Gastrocnemius medialis (tissue), 4 donors: ENCODE results near the gene PRSS56. TPM values are rescaled to one million over a fixed set of nuclear protein-coding genes. Genes with fewer than 3 reads are reported as not detected.

Source experiments
- ATAC-seq, 2 donors: fragments of 150-250 bp; one replicate each; pipeline ENCODE4 v1.9.1; 2016
- DNase-seq, 2 donors: peaks; one replicate each; pipeline ENCODE4 v3.0.0-alpha.2; 2019
- H3K27ac ChIP-seq, 4 donors: fragments of 200-600 bp; sonication (generic); 1 replicate in 1 of 4; 2 replicates in 3 of 4; pipeline ENCODE4 v1.5.1; 2016 to 2018; ENCODE audit warnings: mild to moderate bottlenecking in 2 of 4, moderate library complexity in 1 of 4
- H3K27me3 ChIP-seq, 3 donors: fragments of 200-600 bp; sonication (generic) in 2 of 3; 1 replicate in 1 of 3; 2 replicates in 2 of 3; pipeline versions ENCODE4 v1.5.1 to v1.6.0; 2016 to 2019; ENCODE audit warnings: mild to moderate bottlenecking in 1 of 3, moderate library complexity in 1 of 3
- H3K36me3 ChIP-seq, 2 donors: fragments of 200-600 bp; sonication (generic) in 1 of 2; one replicate each; pipeline ENCODE4 v1.5.1; 2017 to 2018
- H3K4me1 ChIP-seq, 2 donors: fragments of 200-600 bp; sonication (generic) in 1 of 2; one replicate each; pipeline ENCODE4 v1.5.1; 2016 to 2017; ENCODE audit warnings: mild to moderate bottlenecking in 2 of 2
- H3K4me3 ChIP-seq, 4 donors: fragments of 200-600 bp; sonication (generic) in 3 of 4; 1 replicate in 1 of 4; 2 replicates in 3 of 4; pipeline ENCODE4 v1.5.1; 2016 to 2019; ENCODE audit warnings: mild to moderate bottlenecking in 2 of 4
- H3K9me3 ChIP-seq, 3 donors: fragments of 200-600 bp; sonication (generic) in 2 of 3; 1 replicate in 1 of 3; 2 replicates in 2 of 3; pipeline ENCODE4 v1.5.1; 2016 to 2019
- CTCF ChIP-seq, 5 experiments: fragments of 450-650 bp in 3 of 5; fragments of 200-600 bp in 2 of 5; sonication (generic) in 2 of 5; IDR thresholded peaks in 4 of 5; conservative IDR thresholded peaks in 1 of 5; 1 replicate in 4 of 5; 2 replicates in 1 of 5; pipeline ENCODE4 v1.5.1; 2016 to 2019; ENCODE audit warnings: antibody characterized with exemption in 5 of 5, mild to moderate bottlenecking in 3 of 5, moderate library complexity in 3 of 5
- POLR2A ChIP-seq, 2 donors: fragments of 450-650 bp; IDR thresholded peaks; one replicate each; pipeline ENCODE4 v1.6.1; 2017; ENCODE audit warnings: antibody characterized with exemption in 2 of 2, mild to moderate bottlenecking in 2 of 2, moderate library complexity in 2 of 2
- in situ Hi-C, 4 donors: fragments of 200-750 bp; cut with MboI; loops; one replicate each; pipeline versions ENCODE4 v1.15.0 to v1.8.0; 2017; ENCODE audit warnings: low sequenced_read_pairs in 4 of 4
- intact Hi-C: fragments of 100-400 bp; cut with DNase I; formaldehyde crosslinking; loops from one replicate; pipeline ENCODE4 v1.15.1; 2023; ENCODE audit warnings: low total_unique reads
- total RNA-seq, 4 donors: library from RNA; depleted of rRNA; stranded (reverse); fragments of >200 nt; gene quantifications; one replicate each; pipeline versions ENCODE4 v1.1.0 to v1.2.3, GENCODE V29; 2016

Gene PRSS56
- total RNA-seq, 4 donors from 2014 or later = 1.0 to 3.2 (median 2.2) TPM

- DNase-seq = no peak
- intact Hi-C loops (no loop called here), in situ Hi-C loops (loop anchor here in 2 of 4 donors (10.0 to 25.0 kb wide), 2 partner anchors 64 to 607 kb away; partner anchors contain the start of gene ALPI (in 1 of the 2))
- no peaks in the 10 kb centered on the region for H3K36me3 ChIP-seq
- H3K27ac ChIP-seq = no peak overlapping the region
- no peaks in the 10 kb centered on the region for H3K9me3 ChIP-seq
- no peak for ATAC-seq
- no peak for TF ChIP-seq CTCF (IDR thresholded peaks at IDR 0.05 in 4 of 5, conservative IDR thresholded peaks at IDR 0.05 in 1 of 5)
- H3K4me1 ChIP-seq = peaks cover 23 to 29% of the 10 kb centered on the region in 2 donors
- peaks cover 0 to 7% (median 0%) of the 10 kb centered on the region in 3 donors for H3K27me3 ChIP-seq
- no peak overlapping the region for H3K4me3 ChIP-seq
These were observed 1.3 kb upstream of the PRSS56 start for GRCh38 chr2:232518844-232519243.

- in situ Hi-C loops (loop anchor here in 1 of 4 donors (25.0 kb wide), 1 partner anchor 608 kb away; no protein-coding TSS in a partner anchor), intact Hi-C loops (loop anchor here (10.0 kb wide), 1 partner anchor 206 kb away; no protein-coding TSS in a partner anchor)
- H3K36me3 ChIP-seq = no peaks in the 10 kb centered on the region
- H3K27me3 ChIP-seq = peaks cover 0 to 7% (median 0%) of the 10 kb centered on the region in 3 donors
- no peak for ATAC-seq
- H3K4me1 ChIP-seq = peaks cover 17 to 26% of the 10 kb centered on the region in 2 donors
- no peak overlapping the region for H3K27ac ChIP-seq
- H3K4me3 ChIP-seq = no peak overlapping the region
- DNase-seq = no peak
- H3K9me3 ChIP-seq = no peaks in the 10 kb centered on the region
- TF ChIP-seq CTCF (IDR thresholded peaks at IDR 0.05 in 4 of 5, conservative IDR thresholded peaks at IDR 0.05 in 1 of 5) (no peak), POLR2A (IDR thresholded peaks at IDR 0.05) (no peak)
These were observed 301 bp downstream of the PRSS56 start for GRCh38 chr2:232520489-232520888.

GRCh38 chr2:232521098-232521497 is 910 bp downstream of the PRSS56 start:
- DNase-seq (no peak), ATAC-seq (no peak)
- Histone ChIP-seq H3K4me3 (no peak overlapping the region), H3K27ac (no peak overlapping the region), H3K36me3 (no peaks in the 10 kb centered on the region), H3K9me3 (no peaks in the 10 kb centered on the region), H3K4me1 (peaks cover 13 to 30% of the 10 kb centered on the region in 2 donors), H3K27me3 (peaks cover 0 to 7% (median 0%) of the 10 kb centered on the region in 3 donors)
- intact Hi-C loops = loop anchor here (10.0 kb wide), 1 partner anchor 206 kb away; no protein-coding TSS in a partner anchor
- TF ChIP-seq CTCF (IDR thresholded peaks at IDR 0.05 in 4 of 5, conservative IDR thresholded peaks at IDR 0.05 in 1 of 5) (no peak), POLR2A (IDR thresholded peaks at IDR 0.05) (no peak)
- in situ Hi-C loops = loop anchor here in 1 of 4 donors (25.0 kb wide), 1 partner anchor 609 kb away; no protein-coding TSS in a partner anchor

- Histone ChIP-seq H3K9me3 (no peaks in the 10 kb centered on the region), H3K4me1 (peaks cover 18 to 34% of the 10 kb centered on the region in 2 donors), H3K4me3 (peak overlapping the region; percentile 27 to 49 (median 38)), H3K36me3 (no peaks in the 10 kb centered on the region), H3K27ac (peak overlapping the region in 1 of 4 donors; percentile 93), H3K27me3 (peaks cover 0 to 7% (median 0%) of the 10 kb centered on the region in 3 donors)
- intact Hi-C loops (loop anchor here (1.0 to 10.0 kb wide), 3 partner anchors 76 to 597 kb away; no protein-coding TSS in a partner anchor), in situ Hi-C loops (loop anchor here in 1 of 4 donors (25.0 kb wide), 1 partner anchor 610 kb away; no protein-coding TSS in a partner anchor)
- peak in 1 of 2 donors; percentile 44 for DNase-seq
- no peak for TF ChIP-seq POLR2A (IDR thresholded peaks at IDR 0.05)
- TF ChIP-seq CTCF (IDR thresholded peaks at IDR 0.05 in 4 of 5, conservative IDR thresholded peaks at IDR 0.05 in 1 of 5) = peak in 4 of 5 experiments; percentile 85 to 97 (median 96)
- peak; percentile 12 to 18 for ATAC-seq
These were observed 1.9 kb downstream of the PRSS56 start for GRCh38 chr2:232521959-232522622.
